Stomach (tissue), 9 donors: ENCODE results near the gene SFI1. TPM values are rescaled to one million over a fixed set of nuclear protein-coding genes. Genes with fewer than 3 reads are reported as not detected.
"Not testable (repeated sequence)": the region's sequence is repeated elsewhere in the genome, so short reads cannot be mapped to it uniquely, and the experiment has no call there.

Source experiments
- DNase-seq, 2 donors: peaks; one replicate each; pipeline versions ENCODE4 v3.0.0 to v3.0.0-alpha.2; 2013 to 2019
- H3K27ac ChIP-seq, 5 donors: fragments of 200-600 bp in 4 of 5; sonication (generic) in 4 of 5; one replicate each; pipeline ENCODE4 v1.5.1; 2013 to 2019; ENCODE audit warnings: mild to moderate bottlenecking in 1 of 5, moderate library complexity in 1 of 5
- H3K27me3 ChIP-seq, 3 donors: fragments of 200-600 bp; sonication (generic); one replicate each; pipeline ENCODE4 v1.5.1; 2017 to 2019; ENCODE audit warnings: mixed run types in 1 of 3
- H3K36me3 ChIP-seq, 4 donors: fragments of 200-600 bp; sonication (generic); 1 replicate in 3 of 4; 2 replicates in 1 of 4; pipeline ENCODE4 v1.5.1; 2016 to 2019
- H3K4me1 ChIP-seq, 4 donors: fragments of 200-600 bp; sonication (generic); one replicate each; pipeline ENCODE4 v1.5.1; 2016 to 2019
- H3K4me3 ChIP-seq, 4 donors: fragments of 200-600 bp; sonication (generic) in 3 of 4; one replicate each; pipeline ENCODE4 v1.5.1; 2016 to 2019; ENCODE audit warnings: mild to moderate bottlenecking in 1 of 4
- H3K9me3 ChIP-seq, 4 donors: fragments of 200-600 bp; sonication (generic); one replicate each; pipeline ENCODE4 v1.5.1; 2016 to 2019
- CTCF ChIP-seq, 7 experiments: fragments of 450-650 bp in 4 of 7; fragments of 200-600 bp in 3 of 7; sonication (generic) in 3 of 7; IDR thresholded peaks; one replicate each; pipeline ENCODE4 v1.5.1; 2016 to 2019; ENCODE audit warnings: antibody characterized with exemption in 7 of 7, control low read depth in 2 of 7, mild to moderate bottlenecking in 1 of 7
- EP300 ChIP-seq: sonication (generic); formaldehyde crosslinking; IDR thresholded peaks from one replicate; pipeline ENCODE4 v1.6.1; 2017; ENCODE audit warnings: antibody characterized with exemption
- POLR2A ChIP-seq, 4 donors: fragments of 450-650 bp; IDR thresholded peaks; one replicate each; pipeline ENCODE4 v1.6.1; 2016; ENCODE audit warnings: antibody characterized with exemption in 4 of 4, control low read depth in 2 of 4, mild to moderate bottlenecking in 1 of 4, moderate library complexity in 1 of 4
- POLR2AphosphoS5 ChIP-seq, 3 donors: sonication (generic); formaldehyde crosslinking; IDR thresholded peaks; one replicate each; pipeline ENCODE4 v1.6.1; 2016; ENCODE audit warnings: antibody characterized with exemption in 3 of 3
- WGBS, 5 donors: extraction: QIAGEN DNeasy Blood & Tissue Kit in 3 of 5; methylation state at CpG; one replicate each; pipeline versions ENCODE4 v1.1.5 to v1.1.7; 2013 to 2018; 5-methylcytosine and 5-hydroxymethylcytosine counted together
- intact Hi-C: fragments of 100-400 bp; cut with DNase I; formaldehyde crosslinking; loops from one replicate; pipeline ENCODE4 v1.15.1; 2023; ENCODE audit warnings: low total_unique reads
- polyA plus RNA-seq, 3 donors: library from polyadenylated mRNA; stranded (reverse); fragments of 200-250 nt; gene quantifications; one replicate each; pipeline ENCODE4 v1.2.3, GENCODE V29; 2013
- total RNA-seq, 5 donors: library from RNA; depleted of rRNA; stranded (reverse); fragments of >200 nt; gene quantifications; one replicate each; pipeline versions ENCODE4 v1.1.0 to v1.2.3, GENCODE V29; 2014 to 2016
- donor health status: healthy with polysubstance abuse.
- donor health status: Bipolar disorder and iron deficiency.
- donor health status: healthy.

Gene SFI1
- total and polyA plus RNA-seq, 8 donors: 11.3 to 194 (median 30.1) TPM

- TF ChIP-seq CTCF (IDR thresholded peaks at IDR 0.05) (peak in 2 of 7 experiments; percentile 5 to 19), POLR2AphosphoS5 (IDR thresholded peaks at IDR 0.05) (peak in 2 of 3 donors; percentile 54 to 56), EP300 (no peak)
- 0 to 2% (median 0%) methylated on average over 15 of the region's 15 CpGs for WGBS, 5 donors
- intact Hi-C loops: no loop called here
Observed at GRCh38 chr22:31490496-31490925, 5.8 kb upstream of the SFI1 start.

DNA sequence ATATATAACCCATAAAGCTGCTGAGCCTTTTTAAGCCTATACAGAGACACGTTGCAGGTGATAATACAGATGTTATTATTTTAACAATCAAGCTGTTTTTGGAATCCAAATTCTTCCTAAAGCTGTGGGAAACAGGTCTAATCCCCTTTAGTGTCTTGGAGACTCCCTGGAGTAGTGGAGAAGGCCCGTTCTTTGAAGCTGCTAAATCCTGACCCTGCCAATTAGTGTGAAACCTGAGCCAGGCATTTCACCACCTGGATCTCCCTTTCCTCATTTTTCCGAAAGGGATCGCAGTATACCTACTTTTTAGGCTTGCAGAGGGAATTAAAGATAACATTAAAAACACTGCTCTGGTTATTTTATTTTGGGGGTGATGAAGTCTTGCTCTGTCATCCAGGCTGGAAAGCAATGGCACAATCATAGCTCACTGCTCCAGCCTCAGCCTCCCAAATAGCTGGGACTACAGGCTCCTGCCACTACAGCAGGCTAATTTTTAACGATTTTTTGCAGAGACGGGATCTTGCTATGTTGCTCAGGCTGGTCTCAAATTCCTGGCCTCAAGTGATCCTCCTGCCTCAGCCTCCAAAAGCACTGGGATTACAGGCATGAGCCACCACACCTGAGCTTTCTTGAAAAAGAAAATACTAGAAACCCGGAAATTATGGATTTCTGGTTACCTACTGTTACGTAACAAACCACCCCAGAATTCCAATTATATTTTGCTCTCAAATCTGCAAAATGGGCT is 4.9 kb upstream of the SFI1 start:
- TF ChIP-seq POLR2A (IDR thresholded peaks at IDR 0.05) (no peak), POLR2AphosphoS5 (IDR thresholded peaks at IDR 0.05) (no peak), EP300 (no peak), CTCF (IDR thresholded peaks at IDR 0.05) (no peak)
- Histone ChIP-seq H3K9me3 (no peaks in the 10 kb centered on the region), H3K27ac (peak overlapping the region in 4 of 5 donors; percentile 92 to 99 (median 94)), H3K36me3 (peaks cover 8 to 18% (median 14%) of the 10 kb centered on the region in 4 donors), H3K27me3 (no peaks in the 10 kb centered on the region), H3K4me3 (peak overlapping the region in 2 of 4 donors; percentile 81 to 83), H3K4me1 (peaks cover 22 to 58% (median 44%) of the 10 kb centered on the region in 4 donors)
- DNase-seq: no peak
- intact Hi-C loops: no loop called here
- WGBS, 5 donors: 77 to 79% (median 78%) methylated on average over 8 of the region's 8 CpGs

More at GRCh38 chr22:31490496-31490925, 5.8 kb upstream of the SFI1 start:
- peak; percentile 53 to 88 for DNase-seq
- H3K36me3 ChIP-seq: peaks cover 9 to 27% (median 21%) of the 10 kb centered on the region in 4 donors
- peak overlapping the region; percentile 81 to 93 (median 84) for H3K4me3 ChIP-seq
- H3K27ac ChIP-seq: peak overlapping the region; percentile 92 to 99 (median 95)
- H3K9me3 ChIP-seq: no peaks in the 10 kb centered on the region
- H3K4me1 ChIP-seq: peaks cover 19 to 61% (median 45%) of the 10 kb centered on the region in 4 donors
- no peaks in the 10 kb centered on the region for H3K27me3 ChIP-seq

DNA sequence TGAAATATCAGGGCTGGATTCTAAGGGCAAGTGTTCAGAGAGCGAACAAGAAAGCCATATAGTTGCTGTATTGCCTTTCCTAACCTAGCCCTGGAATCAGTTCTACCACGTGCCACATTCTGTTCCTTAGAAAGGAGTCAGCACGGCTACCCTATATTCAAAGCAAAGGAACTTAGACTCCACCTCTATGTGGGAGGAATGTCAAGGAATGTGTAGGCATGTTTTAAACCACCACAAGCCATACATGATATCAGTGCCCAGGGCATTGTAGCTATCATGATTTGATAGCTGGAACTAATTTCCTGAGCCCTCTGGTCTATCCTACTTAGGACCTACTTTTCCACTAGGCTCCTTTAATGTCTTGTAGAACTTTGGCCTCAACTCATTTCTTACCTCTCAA is 4.2 kb upstream of the SFI1 start:
- 74 to 90% (median 84%) methylated on average over 3 of the region's 3 CpGs for WGBS, 5 donors
- Histone ChIP-seq H3K9me3 (no peaks in the 10 kb centered on the region), H3K36me3 (peaks cover 4 to 11% (median 6%) of the 10 kb centered on the region in 4 donors), H3K4me1 (peaks cover 22 to 55% (median 46%) of the 10 kb centered on the region in 4 donors), H3K27me3 (no peaks in the 10 kb centered on the region), H3K4me3 (no peak overlapping the region), H3K27ac (peak overlapping the region in 3 of 5 donors; percentile 94 to 99 (median 95))
- no peak for TF ChIP-seq EP300
- no peak for TF ChIP-seq CTCF (IDR thresholded peaks at IDR 0.05)
- no peak for TF ChIP-seq POLR2AphosphoS5 (IDR thresholded peaks at IDR 0.05)
- no peak for TF ChIP-seq POLR2A (IDR thresholded peaks at IDR 0.05)
- intact Hi-C loops: no loop called here
- no peak for DNase-seq

DNA sequence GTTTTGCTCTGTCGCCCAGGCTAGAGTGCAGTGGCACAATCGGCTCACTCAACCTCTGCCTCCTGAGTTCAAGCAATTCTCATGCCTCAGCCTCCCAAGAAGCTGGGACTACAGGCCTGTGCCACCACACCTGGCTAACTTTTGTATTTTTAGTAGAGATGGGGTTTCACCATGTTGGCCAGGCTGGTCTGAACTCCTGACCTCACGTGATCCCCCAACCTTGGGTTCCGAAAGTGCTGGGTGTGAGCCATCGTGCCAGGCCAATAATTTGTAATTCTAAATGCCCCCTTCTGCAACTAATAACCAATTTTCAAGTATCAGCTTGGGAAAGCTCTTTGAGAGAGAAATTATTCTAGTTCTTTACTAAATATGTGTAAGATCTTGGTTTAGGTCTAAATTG is 3.0 kb upstream of the SFI1 start:
- DNase-seq, H3K4me3 ChIP-seq, intact Hi-C loops, H3K9me3 ChIP-seq, H3K27me3 ChIP-seq, H3K36me3 ChIP-seq: not testable (repeated sequence)
- Histone ChIP-seq H3K27ac (peak overlapping the region in 2 of 5 donors; percentile 41 to 43), H3K4me1 (peaks cover 17 to 51% (median 36%) of the 10 kb centered on the region in 4 donors)
- WGBS, 5 donors: 95 to 98% (median 96%) methylated on average over 5 of the region's 5 CpGs

GRCh38 chr22:31495343-31495742 is 993 bp upstream of the SFI1 start:
- H3K27me3 ChIP-seq: no peaks in the 10 kb centered on the region
- peak overlapping the region in 4 of 5 donors; percentile 83 to 89 (median 86) for H3K27ac ChIP-seq
- H3K36me3 ChIP-seq: no peaks in the 10 kb centered on the region
- H3K4me1 ChIP-seq: peaks cover 13 to 43% (median 27%) of the 10 kb centered on the region in 4 donors
- TF ChIP-seq POLR2A (IDR thresholded peaks at IDR 0.05) (no peak), CTCF (IDR thresholded peaks at IDR 0.05) (no peak), POLR2AphosphoS5 (IDR thresholded peaks at IDR 0.05) (no peak), EP300 (no peak)
- H3K4me3 ChIP-seq: peak overlapping the region; percentile 72 to 88 (median 82)
- intact Hi-C loops: no loop called here
- no peaks in the 10 kb centered on the region for H3K9me3 ChIP-seq
- no peak for DNase-seq
- 46 to 61% (median 53%) methylated on average over 15 of the region's 15 CpGs for WGBS, 5 donors
